ENCODE data around the gene CCDC91.
A peak's percentile ranks its signal among the peaks of the same experiment; 100 is the strongest.

The CCDC91 gene

GRCh38 chr12:28378736-28379135 lies 188.5 kb downstream of the CCDC91 start:
- DNase-seq: peak; percentile 89

DNA sequence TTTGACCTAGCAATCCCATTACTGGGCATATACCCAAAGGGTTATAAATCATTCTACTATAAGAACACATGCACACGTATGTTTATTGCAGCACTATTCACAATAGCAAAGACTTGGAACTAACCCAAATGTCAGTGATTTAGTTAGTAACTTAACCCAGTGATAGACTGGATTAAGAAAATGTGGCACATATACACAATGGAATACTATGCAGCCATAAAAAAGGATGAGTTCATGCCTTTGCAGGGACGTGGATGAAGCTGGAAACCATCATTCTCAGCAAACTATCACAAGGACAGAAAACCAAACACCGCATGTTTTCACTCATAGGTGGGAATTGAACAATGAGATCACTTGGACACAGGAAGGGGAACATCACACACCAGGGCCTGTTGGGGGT lies 189.5 kb downstream of the CCDC91 start:
- peak; percentile 43 for DNase-seq

- no peak for DNase-seq
Observed at GRCh38 chr12:28383368-28383767, 193.1 kb downstream of the CCDC91 start.

DNA sequence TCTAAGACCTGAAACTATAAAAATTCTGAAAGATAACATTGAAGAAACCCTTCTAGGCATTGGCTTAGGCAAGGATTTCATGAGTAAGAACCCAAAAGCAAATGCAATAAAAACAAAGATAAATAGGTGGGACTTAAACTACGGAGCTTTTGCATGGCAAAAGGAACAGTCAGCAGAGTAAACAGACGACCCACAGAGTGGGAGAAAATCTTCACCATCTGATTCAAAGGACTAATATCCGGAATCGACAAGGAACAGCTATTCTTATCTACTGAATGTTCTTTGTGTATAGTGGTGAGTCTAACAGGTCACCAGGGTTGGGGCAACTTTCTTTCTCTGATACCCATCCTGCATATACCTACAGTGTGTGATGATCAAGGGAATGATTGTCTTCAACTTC lies 198.6 kb downstream of the CCDC91 start:
- no peak for DNase-seq

DNA sequence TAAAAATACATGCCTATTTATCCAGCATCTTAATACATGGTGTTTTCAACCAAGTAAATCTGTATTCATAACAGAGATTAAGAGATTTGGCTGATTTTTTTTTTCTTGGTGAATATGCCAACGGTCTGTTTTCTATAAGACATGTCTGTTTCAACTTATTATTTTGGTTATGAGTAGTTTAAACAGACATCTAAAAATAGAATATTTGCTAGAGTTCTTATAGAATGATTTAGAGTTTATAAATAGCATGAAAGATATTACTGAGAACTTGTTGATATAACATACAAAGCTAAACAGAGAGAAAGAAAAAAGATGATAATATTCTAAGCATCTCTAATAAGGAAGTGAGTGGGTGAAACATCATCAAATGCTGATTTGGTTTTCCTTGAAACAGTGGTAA lies 199.9 kb downstream of the CCDC91 start:
- DNase-seq: peak; percentile 8

GRCh38 chr12:28390761-28391385 lies 200.6 kb downstream of the CCDC91 start:
- peak; percentile 92 for DNase-seq

- peak; percentile 15 for DNase-seq
Observed at GRCh38 chr12:28409892-28410291, 219.6 kb downstream of the CCDC91 start.

- DNase-seq: no peak
Observed at GRCh38 chr12:28413460-28414109, 223.3 kb downstream of the CCDC91 start.

DNA sequence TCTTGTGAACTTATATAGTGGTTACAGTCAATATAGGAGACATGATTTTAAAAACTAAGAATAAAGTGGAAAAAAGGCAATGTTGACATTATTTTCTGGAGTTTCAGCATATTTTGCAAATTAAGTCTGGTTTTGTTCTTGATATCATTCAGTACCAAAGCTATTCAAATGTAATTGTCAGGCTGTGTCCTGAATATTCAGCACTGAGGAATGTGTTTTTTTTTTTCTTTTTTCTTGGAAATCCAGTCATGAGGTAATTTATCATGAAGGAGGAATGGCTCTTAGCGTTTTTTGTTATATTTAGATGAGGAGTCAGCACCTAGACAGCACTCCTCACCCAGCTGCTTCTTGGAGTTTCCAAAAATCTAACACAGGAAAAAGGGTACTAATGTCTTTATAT lies 225.5 kb downstream of the CCDC91 start:
- DNase-seq: peak; percentile 90

DNA sequence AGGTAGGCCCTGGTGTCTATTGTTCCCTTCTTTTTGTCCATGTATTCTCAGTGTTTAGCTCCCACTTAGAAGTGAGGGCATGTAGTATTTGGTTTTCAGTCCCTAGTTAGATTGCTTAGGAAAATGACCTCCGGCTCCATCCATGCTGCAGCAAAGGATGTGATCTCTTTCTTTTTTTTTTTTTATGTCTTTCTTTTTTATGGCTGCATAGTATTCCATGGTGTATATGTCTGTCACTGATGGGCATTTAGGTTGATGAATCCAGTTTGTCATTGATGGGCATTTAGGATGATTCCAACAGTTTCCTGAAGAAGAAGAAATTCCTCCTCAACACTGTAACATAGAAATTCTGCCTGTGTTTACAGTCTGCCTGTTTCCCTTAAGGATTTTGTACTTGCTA lies 231.1 kb downstream of the CCDC91 start:
- no peak for DNase-seq

DNA sequence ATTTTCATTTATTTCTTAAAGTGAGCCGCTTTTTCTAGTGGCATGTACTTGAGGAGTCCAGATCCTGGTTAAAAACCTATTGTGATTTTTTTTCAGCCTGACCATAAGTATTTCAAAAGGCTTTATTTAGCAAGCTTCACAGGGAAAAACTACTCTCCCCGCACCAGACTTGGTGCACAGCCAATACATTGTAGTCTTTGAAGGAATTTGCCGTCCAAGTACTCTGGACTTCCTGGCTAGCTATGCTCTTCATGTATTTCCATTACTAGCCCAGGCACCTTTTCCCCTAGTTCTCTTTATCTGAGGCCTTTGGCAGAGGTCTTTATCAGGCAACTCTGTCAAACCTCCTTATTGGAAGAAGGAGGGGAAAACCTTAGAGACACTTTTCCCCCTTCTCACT lies 234.7 kb downstream of the CCDC91 start:
- peak; percentile 73 for DNase-seq

DNA sequence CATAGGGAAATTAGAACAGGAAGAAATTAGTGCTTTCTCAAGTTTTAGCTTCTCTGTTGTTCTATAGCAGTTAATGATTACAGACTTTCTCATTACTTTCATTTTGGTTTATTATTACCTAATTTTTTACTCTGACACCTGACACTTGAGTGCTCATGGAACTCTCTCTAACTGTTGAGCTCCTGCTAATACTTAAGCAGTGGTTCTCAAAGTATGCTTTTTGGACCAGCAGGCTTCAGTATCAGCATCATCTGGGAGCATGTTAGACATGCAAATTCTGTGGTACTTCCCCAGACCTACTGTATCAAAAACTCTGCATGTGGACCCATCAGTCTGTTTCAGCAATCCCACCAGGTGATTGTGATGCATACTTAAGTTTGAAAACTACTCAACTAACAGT lies 235.3 kb downstream of the CCDC91 start:
- DNase-seq: no peak

DNA sequence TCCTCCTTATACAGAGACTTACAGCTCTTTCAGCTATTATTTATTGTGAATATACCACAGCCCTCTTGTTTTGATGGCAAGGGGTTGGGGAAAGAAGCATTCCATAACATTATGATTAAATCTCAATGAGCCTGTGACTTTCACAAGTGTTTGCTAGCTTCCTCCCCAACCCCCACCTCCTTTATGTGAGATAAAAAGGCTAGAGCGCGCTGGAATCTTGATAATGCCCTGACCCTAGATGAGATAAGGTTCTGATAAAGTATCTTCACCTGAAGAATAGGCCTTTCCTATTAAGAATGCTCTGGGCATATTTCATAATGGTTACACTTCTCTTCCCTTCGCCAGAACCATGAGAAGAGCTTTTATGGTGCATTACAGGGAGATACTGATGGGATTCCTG lies 236.8 kb downstream of the CCDC91 start:
- DNase-seq: no peak

DNA sequence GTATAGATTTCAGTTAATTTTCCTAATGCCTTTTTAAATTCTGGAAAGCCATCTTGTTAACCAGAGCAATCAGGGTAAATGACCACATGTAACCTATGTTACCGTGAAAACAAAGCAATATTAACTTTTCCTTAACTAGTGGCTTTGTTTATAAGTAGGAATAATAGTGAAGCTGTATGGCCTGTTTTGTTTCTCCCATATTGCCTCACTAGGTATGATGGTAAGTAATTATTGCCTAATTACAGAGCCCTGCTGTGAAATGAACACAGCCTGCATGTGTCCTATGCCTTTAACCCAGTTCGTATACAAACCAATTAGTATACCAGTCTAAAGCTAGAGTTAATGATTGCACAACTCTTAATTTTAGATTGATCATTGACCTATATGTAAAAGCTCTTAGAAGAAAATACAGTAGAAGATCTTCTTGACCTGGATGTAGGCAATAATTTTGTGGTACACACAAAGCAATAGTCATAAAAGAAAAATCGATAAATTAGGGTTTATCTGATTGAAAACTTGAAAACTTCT lies 249.9 kb downstream of the CCDC91 start:
- DNase-seq: no peak

DNA sequence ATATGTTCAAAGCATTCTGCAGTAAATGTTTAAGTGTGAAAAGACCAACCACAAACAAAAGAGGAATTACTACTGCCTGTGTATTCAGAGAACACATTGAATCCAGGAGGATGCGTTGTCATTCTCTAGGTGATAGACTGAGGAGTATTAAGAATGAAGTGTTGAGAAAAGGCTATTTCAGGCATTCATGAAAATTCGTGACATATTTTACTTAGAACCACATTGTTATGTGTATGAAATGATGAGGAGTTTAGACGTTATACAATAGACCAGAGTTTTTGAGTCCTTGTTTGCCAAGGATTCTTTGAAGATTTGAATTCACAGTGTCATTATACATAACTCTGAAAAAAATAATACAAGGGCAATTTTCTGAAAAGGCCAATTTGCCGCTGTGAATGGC lies 251.8 kb downstream of the CCDC91 start:
- no peak for DNase-seq

DNA sequence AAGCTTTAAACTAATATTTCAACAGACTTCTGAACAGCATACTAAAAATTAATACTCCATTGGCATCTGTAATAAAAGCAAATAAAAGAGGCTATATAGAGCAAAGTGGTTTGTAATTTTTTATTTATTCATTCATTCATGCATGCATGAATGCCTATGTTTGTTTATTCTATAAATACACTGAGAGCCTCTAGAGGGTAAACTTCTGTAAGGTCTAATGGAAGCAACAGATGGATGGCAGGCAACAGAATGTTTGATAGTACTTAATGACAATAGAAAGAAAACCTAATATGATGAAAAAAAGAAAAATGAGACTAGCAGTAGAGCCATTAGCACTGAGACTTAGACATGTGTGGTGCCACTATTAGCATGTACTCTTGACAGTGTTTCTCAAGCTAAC lies 253.1 kb downstream of the CCDC91 start:
- no peak for DNase-seq

DNA sequence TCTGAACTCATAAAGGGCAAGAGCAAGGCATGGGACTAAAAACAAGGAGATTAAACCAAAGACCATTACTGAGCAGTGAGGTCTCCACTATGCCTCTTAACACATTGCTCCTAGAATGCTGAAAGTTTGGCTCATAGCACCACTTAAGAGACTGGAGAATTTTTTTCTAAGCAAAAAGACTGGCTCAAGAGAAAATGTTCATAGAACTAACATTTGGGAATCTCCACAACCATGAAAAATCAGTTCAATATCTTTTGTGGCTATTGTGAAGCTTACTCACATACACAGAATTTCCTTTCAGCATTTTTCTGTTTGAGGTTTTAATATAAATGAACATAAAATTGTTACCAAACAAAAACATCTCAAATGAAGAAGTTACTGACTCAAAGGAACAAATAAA lies 255.8 kb downstream of the CCDC91 start:
- DNase-seq: peak; percentile 62

DNA sequence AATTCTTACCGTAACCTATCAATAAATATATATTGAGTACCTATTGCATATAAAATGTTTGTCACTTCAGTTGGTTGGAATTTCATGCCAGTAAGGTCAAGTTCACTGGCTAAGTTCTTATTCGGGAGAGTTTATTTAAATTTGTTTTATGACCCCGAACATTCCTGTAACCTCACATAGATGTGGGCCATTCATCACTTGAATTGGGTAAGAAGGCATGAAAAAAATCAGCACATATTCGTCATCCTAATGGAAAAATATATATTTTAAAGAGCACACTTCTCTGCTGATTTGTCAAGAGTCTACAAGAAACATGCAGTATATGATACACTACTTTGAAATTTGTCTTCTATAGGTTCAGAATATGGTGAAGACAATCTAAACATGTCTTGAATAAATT lies 263.4 kb downstream of the CCDC91 start:
- peak; percentile 17 for DNase-seq

DNA sequence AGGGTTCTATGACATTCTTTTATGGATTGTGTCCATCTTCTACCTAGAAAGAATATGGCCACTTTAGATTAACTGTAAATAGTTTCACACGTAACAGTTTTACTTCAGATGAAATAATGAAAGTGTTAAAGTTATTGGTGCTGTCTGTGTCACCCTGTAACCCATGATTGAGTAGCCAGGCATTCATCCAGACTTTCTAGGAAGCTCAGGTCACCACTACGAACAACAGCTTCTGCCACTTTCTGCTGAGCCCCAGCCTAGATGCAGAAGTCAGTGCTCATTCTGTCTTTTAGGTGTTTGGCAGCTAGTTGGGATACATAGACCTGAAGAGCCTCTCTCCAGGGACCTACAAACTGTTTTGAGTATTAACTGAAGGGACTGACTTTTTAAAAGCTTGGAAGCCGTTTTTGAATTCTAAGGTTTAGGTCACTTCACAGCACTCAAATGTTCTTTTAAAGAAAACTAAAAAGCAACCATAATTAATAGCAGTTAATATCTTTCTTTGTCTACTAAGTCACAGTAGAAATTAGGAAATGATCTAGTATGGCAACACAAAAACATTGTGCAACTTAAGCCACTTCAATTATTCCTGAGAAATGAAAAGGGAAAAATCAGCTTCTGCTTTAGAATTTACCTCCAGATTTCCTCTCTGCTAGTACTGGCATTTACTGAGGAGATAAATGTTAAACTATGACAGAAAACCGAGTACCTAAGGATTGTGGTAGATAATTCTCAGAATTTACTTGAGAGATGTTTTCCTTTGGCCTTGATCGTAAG lies 266.9 kb downstream of the CCDC91 start:
- no peak for DNase-seq

DNA sequence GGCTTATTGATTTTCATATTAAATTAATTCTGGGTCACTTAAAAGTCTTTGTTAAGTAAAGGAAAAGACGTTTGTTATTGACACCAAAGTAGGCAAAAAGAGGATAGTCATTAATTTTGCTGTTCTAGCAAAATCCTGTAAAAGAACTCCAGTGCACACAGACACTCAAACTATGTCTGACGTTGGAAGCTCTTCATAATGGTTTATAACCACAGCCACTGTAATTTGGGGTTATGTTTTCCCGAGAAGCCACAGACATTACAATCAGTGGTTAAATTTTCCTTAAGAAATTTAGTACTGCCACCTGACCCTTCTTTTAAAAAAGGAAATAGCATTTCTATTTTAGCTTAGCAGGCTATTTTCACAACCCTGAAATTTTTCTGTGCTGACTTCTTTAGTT lies 267.5 kb downstream of the CCDC91 start:
- no peak for DNase-seq

- DNase-seq: no peak
Observed at GRCh38 chr12:28459481-28459880, 269.2 kb downstream of the CCDC91 start.

DNA sequence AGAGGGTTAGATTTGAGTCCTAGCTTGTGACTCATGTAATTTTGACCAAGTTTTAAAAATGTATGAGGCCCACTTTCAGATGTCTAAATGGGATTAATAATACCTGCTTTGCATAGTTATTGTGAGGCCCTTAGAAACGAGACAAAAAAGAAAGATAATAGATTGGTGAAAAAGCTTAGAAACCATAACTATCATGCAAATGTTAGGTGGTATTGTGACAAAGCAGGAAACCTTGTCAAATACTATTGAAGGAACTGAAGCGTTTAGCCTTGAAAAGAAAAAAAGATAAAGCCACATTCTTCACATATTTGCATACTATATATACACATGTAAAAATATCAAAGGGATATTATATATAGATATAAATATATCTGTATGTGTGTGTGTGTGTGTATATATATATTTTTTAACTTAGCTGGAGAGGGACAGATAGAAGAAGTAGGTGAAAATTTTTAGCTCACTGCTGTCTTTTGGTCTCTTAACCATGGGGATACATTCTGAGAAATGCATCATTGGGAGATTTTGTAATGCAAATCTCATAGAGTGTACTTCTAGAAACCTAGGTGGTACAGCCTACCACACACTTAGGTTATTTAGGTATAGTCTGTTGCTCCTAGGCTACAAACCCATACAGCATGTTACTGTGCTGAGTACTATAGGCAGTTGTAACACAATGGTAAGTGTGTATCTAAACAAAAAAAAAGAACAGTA lies 270.3 kb downstream of the CCDC91 start:
- no peak for DNase-seq

- no peak for DNase-seq
Observed at GRCh38 chr12:28463396-28463795, 273.1 kb downstream of the CCDC91 start.

Measured in fibroblast of skin of abdomen (primary cell).